Left colon (tissue), 2 donors: Measurements from ENCODE around the gene PRRT1. TPM values are rescaled to one million over a fixed set of nuclear protein-coding genes. Genes with fewer than 3 reads are reported as not detected.
"Not testable (repeated sequence)": the region's sequence is repeated elsewhere in the genome, so short reads cannot be mapped to it uniquely, and the experiment has no call there.

Experiments
- ATAC-seq: fragments of 200-7000 bp; cut with Tn5 transposase; one replicate; pipeline ENCODE4 v1.9.1; 2020; ENCODE audit warnings: mild to moderate bottlenecking, moderate library complexity
- DNase-seq, 2 donors: peaks; one replicate each; pipeline ENCODE4 v3.0.0-alpha.2; 2020
- intact Hi-C, 2 donors: fragments of 100-400 bp; cut with DNase I in 1 of 2; cut with micrococcal nuclease in 1 of 2; formaldehyde crosslinking; loops; one replicate each; pipeline versions ENCODE4 v1.11.2 to v1.14.0; 2022; cut with DNase I, micrococcal nuclease
- total RNA-seq, 2 donors: library from RNA; stranded (reverse); fragmentation: NEBNext Ultra II Directional; extraction: Animal tissue kit (Norgen Biotek cat#: 25700); gene quantifications; one replicate each; pipeline ENCODE4 v1.2.1, GENCODE V29; 2021
- donor health status: DM: no; HTN: no; CAD: no.
- donor health status: DM: yes; HTN: yes; CAD: no.

The PRRT1 gene
- total RNA-seq, 2 donors from 2014 or later = 1.0 to 2.0 TPM

DNA sequence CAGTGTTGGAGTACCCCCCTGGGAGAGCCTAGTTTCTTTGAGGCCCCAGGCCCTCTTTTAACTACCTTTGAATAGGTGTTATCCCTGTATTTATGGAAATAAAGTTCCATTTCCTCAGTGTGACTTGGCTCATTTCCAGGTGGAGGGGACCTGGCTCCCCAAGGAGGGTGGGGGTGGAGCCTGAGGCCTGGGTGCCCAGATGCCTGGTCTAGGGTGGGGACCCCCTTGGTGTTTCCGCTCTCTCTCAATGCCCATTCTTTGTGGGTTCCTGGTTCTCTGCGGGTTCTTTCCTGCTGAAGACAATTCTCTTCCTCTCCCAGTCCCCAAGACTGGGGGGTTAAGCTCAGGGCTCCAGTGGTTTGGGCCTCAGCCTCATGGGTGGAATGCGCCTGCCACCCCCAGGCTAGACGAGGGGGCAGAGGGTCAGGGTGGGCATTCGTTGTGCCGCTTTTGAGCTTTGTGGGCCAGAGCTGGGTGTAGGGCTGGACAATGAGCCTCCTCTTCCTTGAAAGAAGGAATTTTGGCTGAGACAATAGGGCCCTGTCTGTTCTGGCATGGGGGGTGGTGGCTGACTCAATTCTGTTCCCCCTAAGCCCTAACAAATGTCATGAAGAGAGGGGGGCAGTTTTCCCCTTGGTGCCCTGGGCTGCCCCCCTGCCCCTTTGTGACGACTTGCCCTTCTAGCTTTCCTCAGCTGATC, 12.0 kb upstream of the PRRT1 start:
- intact Hi-C loops = no loop called here
- DNase-seq = no peak
- ATAC-seq = no peak

DNA sequence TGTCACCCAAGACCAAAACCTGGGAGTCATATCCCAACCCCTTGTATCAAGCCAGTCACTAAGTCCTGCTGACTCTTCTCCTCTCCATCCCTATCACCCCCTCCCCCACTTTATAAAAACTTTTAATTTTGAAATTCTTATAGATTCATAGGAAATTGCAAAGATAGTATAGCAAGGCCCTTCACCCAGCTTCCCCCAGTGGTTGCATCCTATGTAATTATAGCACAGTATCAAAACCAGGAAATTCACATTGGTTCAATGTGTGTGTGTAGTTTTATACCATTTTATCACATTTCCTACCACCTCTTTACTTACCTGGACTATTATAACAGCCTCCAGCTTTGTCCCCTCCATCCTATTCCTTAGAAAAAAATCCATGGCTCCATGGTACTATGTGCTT, 6.3 kb upstream of the PRRT1 start:
- intact Hi-C loops = no loop called here
- DNase-seq (no peak), ATAC-seq (no peak)

DNA sequence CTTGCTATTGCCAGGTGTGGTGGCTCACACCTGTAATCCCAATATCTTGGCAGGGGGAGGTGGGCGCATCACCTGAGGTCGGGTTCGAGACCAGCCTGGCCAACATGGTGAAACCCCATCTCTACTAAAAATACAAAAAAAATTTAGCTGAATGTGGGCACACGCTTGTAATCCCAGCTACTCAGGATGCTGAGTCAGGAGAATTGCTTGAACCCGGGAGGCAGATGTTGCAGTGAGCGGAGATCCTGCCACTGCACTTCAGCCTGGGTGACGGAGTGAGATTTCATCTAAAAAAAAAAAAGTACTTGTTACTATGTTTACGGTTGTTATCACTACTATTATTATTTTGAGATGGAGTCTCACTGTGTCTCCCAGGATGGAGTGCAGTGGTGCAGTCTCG, 5.2 kb upstream of the PRRT1 start:
- intact Hi-C loops = no loop called here
- DNase-seq (no peak), ATAC-seq (no peak)

DNA sequence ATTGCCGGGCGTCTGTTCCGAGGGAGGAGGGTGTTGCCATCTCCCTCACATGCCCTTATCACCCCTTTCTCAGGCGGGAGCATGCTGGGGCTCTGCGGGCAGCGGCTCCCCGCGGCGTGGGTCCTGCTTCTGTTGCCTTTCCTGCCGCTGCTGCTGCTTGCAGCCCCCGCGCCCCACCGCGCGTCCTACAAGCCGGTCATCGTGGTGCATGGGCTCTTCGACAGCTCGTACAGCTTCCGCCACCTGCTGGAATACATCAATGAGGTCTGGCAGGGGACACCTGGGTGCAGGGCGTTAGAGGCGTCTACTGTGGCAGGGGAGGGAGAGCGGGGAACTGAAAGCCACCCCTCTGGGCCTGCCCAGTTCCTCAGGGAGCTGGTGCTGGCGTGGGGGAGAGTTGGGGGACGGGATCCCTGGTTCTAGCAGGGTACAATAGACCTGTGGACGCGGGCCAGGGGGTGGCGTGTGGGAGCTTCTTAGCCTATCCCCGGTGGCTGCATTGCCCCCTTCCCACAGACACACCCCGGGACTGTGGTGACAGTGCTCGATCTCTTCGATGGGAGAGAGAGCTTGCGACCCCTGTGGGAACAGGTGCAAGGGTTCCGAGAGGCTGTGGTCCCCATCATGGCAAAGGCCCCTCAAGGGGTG, 2.9 kb upstream of the PRRT1 start:
- intact Hi-C loops = no loop called here
- ATAC-seq (peak; percentile 86), DNase-seq (peak; percentile 80 to 86)

DNA sequence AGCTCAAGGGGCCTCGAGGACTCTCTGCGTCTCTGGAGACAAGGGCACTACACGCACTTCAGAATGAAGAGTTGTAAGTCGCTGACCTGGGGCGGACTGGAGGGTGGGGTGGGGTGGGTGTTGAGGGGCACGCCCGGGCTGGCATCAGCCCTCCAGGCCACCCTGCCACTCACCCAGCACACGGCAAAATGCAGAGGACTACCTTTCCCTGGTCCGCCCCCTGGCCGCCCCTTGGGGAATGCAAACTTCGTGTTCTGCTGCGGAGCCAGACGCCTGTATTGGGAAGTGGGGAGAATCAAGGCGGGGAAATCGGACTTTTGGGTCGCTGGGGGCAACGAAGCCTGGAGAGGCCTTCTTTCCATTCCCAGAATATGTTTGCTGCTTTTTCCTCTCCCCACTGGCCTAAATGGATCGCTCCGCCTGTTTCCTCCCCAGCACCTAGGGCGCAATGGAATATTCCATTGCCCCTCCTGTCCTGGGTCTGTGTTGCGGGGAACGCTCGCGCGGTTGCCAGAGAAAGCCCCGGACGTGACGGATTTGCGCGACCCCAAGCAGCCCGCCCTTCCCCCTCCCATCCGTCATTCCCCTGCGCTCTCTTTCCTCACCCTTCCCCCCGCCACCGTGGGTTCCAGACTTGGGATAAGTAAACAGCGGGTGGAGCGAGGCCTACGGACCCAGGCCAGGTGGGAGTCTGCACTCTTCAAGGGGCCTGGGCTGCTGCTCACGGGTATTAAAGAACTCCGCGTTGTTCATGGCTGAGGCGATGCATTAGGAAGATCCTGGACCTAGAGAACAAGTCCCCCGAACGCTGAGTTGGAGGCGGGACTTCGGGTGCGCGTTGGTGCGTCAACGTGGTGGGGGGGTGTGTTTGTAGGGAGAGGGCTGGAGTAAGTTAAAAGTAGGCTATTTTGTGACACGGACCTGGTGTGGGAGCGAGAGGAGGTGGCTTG, 2.1 kb upstream of the PRRT1 start, which contains the start of gene PPT2:
TSS of gene PPT2 (plus strand) at position 578 of the 950 bp plus-strand sequence. CDS start 454 bp downstream, outside the sequence.
- intact Hi-C loops = no loop called here
- DNase-seq (peak; percentile 88 to 90), ATAC-seq (peak; percentile 74)

DNA sequence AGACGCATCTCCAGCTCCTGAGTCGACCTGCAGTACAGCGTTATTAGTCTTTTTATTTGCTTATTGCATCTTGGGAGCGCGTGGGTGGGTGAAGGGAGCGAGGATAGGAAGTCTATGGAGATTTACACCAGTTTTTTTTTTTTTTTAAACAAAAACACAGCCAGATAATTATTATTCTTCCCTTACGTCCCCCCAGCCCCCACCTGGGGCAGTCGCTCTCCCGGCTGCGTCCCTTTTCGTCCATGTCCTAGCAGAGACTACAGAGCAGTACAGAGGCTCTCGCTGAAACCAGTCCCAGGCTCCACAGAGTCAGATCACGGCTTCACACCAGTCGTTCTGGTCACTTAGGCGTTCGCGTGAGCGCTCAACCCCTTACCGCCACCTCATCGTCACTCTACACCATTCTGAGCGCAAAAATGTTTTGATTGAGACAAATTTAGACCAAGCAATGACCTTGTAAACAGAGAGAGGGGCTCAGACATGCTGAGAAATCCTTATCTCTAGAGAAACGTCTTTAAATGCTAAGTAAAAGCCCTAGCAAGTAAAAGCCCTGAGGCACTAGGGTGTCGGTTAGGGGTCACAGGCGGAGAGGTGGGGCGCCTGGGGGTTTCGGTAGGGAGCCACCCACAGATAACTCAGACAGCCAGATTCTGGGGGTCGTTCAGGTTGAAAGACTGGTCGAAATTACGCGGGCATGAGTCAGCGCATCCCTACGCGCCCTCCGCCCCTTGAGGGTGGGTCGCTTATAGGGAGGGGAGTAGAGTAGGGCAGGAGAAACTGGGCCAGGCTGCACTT, 1.2 kb upstream of the PRRT1 start:
- DNase-seq (peak; percentile 38 to 41), ATAC-seq (no peak)
- intact Hi-C loops = no loop called here

DNA sequence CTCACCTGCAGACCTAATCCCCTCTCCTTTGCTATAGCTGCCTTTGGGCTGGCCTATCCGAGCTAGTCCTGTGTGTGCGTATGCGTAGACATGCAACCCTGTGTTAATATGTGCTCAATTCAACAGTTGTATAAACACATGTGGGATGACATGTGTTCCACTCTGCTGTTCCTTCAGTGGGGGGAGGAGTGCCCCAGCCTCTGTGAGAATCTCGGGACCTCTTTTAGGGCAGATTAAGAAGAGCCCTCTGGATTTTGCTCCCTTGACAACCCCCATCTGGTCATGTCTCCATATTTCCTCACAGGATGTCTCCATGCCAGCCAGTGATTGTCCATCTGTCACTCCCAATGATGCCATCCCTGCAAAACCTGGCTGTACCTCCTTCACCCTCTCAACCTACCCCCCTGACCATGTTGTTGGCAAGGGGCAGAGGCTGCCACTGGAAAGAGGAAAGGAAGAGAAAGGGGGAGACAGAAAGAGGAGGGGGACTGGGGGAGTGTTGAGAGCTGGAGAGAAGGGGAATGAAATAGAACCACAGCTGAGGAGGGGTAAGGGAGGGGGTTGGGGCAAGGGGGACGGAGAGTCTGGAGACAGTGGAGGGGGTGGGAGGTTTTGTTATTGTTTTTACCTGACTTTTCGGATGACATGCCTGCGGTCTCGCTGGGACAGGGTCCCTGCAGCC, 417 bp downstream of the PRRT1 start:
- ATAC-seq = no peak
- no peak for DNase-seq
- intact Hi-C loops = no loop called here

DNA sequence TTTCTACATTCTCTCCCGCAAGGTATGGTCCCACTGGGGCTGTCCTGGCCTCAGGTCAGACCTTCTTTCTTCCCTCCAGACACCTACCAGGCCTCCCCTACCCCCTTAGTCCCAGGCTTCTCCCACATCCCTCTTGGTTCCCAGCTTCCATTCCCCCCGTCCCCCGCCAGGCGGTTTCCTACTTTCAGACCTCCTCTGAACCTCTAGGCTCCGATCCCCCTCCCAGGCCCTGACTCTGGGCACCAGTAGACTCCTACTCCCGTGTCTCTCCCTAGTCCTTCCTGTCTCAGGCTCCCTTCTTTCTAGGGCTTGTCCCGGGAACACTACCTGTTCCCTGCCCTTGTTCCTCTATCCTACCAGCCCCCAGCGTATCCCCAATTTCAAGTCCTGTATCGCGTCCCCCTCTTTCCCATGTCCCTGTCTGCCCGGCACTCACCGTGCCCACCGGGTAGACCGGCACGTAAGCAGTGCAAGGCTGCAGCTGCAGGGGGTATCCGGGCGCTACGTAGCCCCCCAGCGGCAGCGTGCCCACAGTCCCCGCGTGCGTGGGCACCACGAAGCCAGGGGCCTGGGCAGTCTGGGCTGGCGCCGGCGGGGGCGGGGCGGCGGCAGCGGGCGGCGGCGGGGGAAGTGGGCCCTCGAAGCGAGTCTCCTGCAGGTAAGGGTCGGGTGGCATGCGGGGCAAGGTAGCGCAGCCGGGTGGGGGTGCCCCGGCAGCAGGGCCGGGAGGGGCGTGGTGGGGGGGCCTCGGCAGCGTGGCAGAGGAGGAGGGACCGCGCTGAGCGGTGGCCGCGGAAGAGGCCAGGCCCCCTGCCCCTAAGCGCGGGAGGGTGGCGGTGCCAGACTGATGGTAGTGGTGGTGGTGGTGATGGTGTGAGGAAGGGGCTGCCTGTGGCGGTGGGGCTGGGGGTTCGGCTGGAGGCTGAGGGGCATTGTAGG, 1.5 kb downstream of the PRRT1 start:
- ATAC-seq = no peak
- intact Hi-C loops = no loop called here
- DNase-seq = no peak

DNA sequence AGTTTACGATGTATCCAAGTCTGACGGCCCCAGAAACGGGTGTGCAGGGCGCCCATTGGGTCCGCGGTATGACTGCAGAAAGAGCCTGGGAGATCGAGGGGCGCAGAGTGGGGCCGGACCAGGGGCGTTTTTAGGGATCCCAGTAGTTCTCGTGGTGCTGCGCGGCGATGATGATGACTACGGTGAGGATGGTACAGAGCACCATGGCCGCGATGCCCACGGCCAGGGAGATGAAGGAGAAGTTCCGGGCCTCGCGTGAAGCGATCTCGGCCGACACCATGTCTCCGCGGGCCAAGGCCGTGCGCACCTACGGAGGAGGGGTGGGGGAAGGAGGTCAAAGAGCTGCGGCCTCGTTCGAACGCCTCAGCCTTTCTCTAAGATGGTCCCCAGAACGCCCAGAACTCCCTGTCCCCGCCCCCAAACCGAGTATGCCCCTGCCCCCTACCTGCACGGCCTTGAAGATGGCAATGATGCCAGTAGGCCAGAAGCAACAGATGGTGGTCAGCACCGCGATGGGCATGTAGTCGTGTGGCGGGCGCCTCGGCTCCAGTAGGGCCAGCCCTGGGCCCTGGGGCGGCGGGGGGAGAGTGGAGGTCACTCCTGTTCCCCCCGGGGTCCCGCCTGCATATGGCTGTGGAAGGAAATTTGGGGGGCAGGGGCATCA, 2.5 kb downstream of the PRRT1 start:
- intact Hi-C loops = no loop called here
- ATAC-seq (no peak), DNase-seq (no peak)

DNA sequence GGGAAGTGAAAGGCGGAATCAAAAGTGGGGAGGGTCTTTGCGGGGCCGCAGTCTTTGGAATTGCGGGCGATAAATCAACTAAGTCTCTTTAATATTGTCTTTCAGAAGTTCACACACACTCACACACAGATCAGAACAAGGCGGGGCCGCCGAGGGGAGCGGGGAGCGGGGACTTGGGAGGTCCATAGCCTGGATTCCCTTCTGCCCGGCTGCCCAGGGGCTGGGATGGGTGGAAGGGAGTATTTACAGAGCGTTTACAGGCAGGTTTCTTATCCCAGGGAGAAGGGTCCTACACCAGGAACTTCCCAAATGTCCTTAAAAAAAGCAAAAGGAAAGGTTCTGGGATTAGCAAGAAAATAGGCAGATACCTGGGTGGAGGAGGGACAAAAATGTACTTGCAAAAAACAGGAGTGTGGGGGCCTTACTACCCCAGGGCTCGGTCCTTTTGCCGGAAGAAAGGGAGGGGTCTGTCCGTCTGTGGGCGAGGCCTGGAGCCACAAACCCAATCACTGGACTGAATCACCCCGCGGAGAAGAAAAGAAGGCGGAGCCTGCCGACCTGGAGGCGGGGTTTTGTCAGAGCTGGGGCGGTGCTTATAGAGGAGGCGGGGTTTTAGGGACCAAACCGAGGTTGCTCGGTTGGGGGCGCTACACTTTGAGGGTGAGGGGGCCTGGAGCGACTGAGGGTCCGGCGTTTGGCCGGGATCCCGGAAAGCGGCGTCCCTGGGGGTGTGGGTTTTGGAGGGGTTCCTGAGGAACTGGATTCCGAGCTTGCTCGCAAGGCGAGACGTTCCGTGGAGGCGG, 3.2 kb downstream of the PRRT1 start:
- DNase-seq = peak; percentile 71 to 72
- intact Hi-C loops = no loop called here
- peak; percentile 75 for ATAC-seq

DNA sequence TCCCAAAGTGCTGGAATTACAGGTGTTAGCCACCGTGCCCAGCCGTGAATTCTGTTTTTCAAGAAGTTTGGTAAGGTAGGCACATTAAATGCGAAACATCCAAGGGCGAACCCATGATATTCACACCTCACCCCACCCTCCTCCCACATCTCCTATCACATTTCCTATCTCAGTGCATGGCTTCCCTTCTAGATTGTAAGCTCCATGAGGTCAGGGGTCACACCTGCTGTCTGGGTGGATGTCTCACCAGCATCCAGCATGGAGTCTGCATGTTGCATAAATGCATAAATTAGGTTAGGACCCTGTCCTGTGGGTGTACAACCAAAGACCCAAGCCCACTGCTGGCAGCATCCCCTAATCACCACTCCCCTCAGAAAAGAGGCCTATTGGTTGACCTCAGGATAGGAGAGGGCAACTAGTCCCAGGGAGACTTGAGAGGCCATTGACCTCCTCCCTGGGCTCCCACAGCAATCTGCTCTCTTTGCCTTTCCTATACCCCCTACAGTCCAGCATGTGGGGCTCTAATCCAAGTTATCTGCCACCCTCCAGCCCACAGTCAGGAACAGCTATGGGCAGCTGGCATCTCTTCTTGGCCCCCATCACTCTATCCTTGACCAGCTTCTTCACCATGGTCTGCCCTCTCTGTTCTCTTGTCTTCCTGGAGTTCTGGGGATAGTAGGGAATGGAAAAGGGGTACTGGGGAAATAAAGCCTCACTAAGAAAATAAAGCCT, 4.2 kb downstream of the PRRT1 start:
- intact Hi-C loops = no loop called here
- ATAC-seq (no peak), DNase-seq (no peak)

DNA sequence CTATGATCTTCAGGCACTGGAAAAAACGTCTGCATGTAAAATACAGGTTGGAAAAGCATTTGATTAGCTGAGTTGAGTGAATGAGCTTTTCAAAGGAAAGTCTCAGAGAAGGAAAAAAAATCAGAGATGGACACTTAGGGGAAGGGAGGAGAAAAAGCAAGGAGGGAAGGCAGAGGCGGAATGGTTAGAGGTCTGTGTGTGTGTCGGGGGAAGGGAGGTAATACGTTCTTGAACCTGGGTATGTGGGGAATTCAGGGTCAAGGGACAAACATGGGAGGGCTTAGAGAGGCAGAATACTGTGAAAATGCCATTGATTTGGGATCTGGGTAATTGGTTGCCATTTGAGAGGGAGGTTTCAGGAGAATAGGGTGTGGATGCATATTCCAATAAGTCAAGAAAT, 5.1 kb downstream of the PRRT1 start:
- ATAC-seq = no peak
- DNase-seq = no peak
- intact Hi-C loops = no loop called here

DNA sequence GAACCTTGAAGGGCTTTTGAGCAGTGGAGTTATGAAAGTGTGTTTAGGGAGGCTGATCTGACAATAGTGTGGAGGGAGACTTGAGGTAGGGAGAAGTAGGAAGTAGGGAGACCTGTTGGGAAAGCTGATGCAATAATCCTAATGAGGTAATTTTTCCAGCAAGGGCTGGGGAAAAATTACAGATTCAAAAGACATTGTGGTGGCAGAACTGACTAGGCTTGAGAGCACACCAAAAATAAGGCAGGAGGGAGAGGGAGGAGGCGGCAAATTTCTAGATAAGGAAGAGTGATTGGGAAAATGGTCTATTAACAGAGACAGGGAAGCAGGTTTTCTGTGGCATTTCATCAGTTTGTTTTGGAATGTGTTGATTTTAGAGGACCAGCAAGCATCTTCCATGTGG, 5.5 kb downstream of the PRRT1 start:
- DNase-seq (no peak), ATAC-seq (no peak)
- intact Hi-C loops = no loop called here

DNA sequence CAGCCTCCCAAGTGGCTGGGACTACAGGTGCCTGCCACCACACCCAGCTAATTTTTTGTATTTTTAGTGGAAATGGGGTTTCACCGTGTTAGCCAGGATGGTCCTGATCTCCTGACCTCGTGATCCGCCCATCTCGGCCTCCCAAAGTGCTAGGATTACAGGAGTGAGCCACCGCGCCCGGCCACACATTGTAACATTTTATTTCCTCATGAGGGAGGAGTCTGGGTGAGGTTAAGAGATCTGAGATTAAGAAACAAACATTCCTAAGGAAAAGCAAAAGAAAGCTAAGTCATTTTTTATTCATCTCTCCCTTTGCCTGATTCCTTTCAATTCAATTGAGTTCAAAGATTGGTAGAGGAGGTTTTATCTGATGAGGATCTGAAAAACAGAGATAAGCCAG, 7.5 kb downstream of the PRRT1 start:
- intact Hi-C loops = not testable (repeated sequence)
- ATAC-seq (peak; percentile 86), DNase-seq (peak; percentile 50 to 57)

DNA sequence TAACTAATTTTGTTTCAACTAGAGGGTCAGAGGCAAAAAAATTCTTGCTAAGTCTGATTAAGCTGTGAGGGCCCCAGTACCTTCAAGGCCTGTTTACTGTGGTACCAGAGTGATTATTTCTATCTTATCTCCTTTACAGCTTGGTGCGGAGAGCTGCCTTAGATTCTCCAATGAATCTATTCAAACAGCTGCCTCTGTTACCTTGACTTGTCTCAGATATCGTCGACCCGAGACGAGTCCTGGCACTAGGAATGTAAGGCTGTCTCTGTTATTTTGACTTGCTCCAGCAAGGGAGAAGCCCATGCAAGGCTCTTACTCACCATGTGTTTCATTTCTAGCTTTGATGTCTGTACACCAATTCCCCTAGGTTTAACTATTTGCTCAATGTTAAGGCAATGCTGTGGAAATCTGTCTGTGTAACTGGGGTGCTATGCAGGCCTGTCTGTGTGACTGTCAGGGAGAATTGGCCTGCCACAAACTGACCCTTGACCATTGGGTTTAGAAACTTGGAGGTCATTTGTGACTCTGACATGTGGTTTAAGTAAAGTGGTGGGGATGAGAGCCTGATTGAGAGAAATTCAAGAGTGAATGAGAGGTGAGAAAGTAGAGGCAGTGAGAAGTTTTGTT, 11.2 kb downstream of the PRRT1 start:
- intact Hi-C loops = no loop called here
- DNase-seq (no peak), ATAC-seq (no peak)
